Tibial nerve (tissue), 4 donors: ENCODE data around the gene GALK1.

Experiments used
- CTCF ChIP-seq, 5 experiments: fragments of 200-600 bp in 3 of 5; fragments of 450-650 bp in 2 of 5; sonication (generic) in 3 of 5; IDR thresholded peaks; one replicate each; pipeline ENCODE4 v1.5.1; 2016 to 2019; ENCODE audit warnings: antibody characterized with exemption in 5 of 5, mild to moderate bottlenecking in 3 of 5, moderate library complexity in 2 of 5
- EP300 ChIP-seq, 2 donors: sonication (generic); formaldehyde crosslinking; IDR thresholded peaks; one replicate each; pipeline ENCODE4 v1.6.1; 2017; ENCODE audit warnings: antibody characterized with exemption in 2 of 2, mild to moderate bottlenecking in 1 of 2
- POLR2A ChIP-seq, 2 donors: fragments of 450-650 bp; IDR thresholded peaks; one replicate each; pipeline ENCODE4 v1.6.1; 2017; ENCODE audit warnings: antibody characterized with exemption in 2 of 2, mild to moderate bottlenecking in 2 of 2, moderate library complexity in 2 of 2

- TF ChIP-seq CTCF (IDR thresholded peaks at IDR 0.05) (no peak), POLR2A (IDR thresholded peaks at IDR 0.05) (no peak), EP300 (IDR thresholded peaks at IDR 0.05) (no peak)
Observed at GRCh38 chr17:75756451-75757085, 8.4 kb downstream of the GALK1 start.
